Panc1 (cell line): ENCODE measurements around the gene MYO1E.

Source experiments
- POLR2AphosphoS5 ChIP-seq: IDR thresholded peaks from 2 replicates; pipeline ENCODE4 v1.6.1; 2012; ENCODE audit warnings: mild to moderate bottlenecking, low read depth, low read length, moderate library complexity
- REST ChIP-seq, 2 experiments: IDR thresholded peaks; 2 replicates each; pipeline ENCODE4 v1.6.1; 2011 to 2012; ENCODE audit warnings: low read depth in 2 of 2, control low read depth in 1 of 2, low read length in 1 of 2, mild to moderate bottlenecking in 1 of 2, moderate library complexity in 1 of 2; ENCODE audit not compliant: insufficient read depth in 1 of 2
- SIN3A ChIP-seq: IDR thresholded peaks from 2 replicates; pipeline ENCODE4 v1.6.1; 2012; ENCODE audit warnings: low read depth, mild to moderate bottlenecking, low read length, moderate library complexity, borderline replicate concordance; ENCODE audit not compliant: insufficient read depth
- TF ChIP-seq, protein P1 (sequence below): fragments of 450-650 bp; IDR thresholded peaks from 2 replicates; pipeline ENCODE4 v1.5.1; 2017; ENCODE audit warnings: mild to moderate bottlenecking

- TF ChIP-seq, protein P1, sequence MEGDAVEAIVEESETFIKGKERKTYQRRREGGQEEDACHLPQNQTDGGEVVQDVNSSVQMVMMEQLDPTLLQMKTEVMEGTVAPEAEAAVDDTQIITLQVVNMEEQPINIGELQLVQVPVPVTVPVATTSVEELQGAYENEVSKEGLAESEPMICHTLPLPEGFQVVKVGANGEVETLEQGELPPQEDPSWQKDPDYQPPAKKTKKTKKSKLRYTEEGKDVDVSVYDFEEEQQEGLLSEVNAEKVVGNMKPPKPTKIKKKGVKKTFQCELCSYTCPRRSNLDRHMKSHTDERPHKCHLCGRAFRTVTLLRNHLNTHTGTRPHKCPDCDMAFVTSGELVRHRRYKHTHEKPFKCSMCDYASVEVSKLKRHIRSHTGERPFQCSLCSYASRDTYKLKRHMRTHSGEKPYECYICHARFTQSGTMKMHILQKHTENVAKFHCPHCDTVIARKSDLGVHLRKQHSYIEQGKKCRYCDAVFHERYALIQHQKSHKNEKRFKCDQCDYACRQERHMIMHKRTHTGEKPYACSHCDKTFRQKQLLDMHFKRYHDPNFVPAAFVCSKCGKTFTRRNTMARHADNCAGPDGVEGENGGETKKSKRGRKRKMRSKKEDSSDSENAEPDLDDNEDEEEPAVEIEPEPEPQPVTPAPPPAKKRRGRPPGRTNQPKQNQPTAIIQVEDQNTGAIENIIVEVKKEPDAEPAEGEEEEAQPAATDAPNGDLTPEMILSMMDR, result no peak
- TF ChIP-seq REST (IDR thresholded peaks at IDR 0.05; ENCODE audit: insufficient read depth in 1 of 2, low read depth in 2 of 2, low read length in 1 of 2) (no peak), POLR2AphosphoS5 (no peak), SIN3A (no peak)
These were observed 32.4 kb upstream of the MYO1E start for GRCh38 chr15:59405079-59405478.
